Measurements from ENCODE around the gene MLF1.

DNA sequence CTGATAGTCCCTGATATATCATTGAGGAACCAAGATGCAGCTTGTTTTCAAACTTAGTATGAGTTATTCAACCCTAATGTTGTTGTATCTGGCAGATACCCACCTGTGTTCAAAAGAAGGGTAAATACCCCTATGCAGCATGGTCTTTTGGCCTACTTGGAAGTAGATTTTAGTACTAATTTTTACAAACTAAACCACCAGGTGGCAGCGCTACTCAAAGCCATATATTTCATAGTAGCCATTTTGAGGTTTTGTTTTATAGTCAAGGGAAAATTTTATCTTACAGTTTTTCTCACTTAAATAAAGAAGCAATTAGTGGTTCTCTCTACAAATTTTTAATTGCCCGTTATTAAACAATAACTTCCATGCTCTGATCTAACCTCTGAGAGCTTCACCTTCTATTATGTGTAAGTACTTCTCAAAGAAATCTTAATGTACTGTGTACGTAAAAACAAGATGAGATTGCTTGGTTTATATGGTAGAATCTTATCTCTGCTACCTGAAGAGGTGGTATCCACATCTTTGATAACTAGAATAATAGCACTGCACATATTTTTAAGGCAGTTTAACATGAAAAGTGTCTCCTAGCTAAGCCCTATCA lies 31.5 kb upstream of the MLF1 start:
- TF ChIP-seq CTCF (conservative IDR thresholded peaks at IDR 0.05) (peak; percentile 78), EZH2 (IDR thresholded peaks at IDR 0.05; ENCODE audit: low read depth) (no peak)
